GM18511 (cell line): ENCODE data around the gene NELL1.

Experiments used
- ATAC-seq: cut with Tn5 transposase; IDR thresholded peaks from one replicate; pipeline ENCODE4 v1.9.1; 2021; ENCODE audit warnings: mild to moderate bottlenecking, moderate library complexity; ENCODE audit not compliant: unreplicated experiment

The NELL1 gene

DNA sequence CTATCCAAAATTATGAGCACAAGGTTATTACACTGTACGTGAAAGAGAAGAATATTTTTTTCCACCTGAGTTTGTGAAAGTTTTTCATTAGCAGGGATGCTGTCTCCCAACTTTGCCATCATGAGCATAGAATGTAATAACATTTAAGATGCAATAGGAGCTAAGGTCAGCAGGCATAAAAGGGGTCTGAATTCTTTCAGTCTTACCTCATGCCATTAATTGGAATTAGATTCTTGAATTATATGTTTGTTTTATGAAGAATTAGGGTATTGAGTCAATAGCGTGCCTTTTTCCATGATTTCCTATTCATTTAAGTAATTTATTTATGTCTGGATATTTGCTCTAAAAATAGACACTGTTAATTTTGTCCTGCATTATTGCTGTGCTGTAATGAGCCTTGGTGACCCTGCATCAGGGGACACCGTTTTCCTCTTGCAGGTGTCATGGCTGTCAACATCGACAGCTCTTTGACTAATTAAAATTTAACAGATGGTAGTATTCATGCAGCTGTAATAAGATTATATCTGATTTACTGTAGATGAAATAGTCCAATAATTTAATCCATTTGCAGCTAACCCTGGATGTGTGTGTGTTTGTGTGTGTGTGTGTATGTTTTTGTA is 637.5 kb downstream of the NELL1 start:
- ATAC-seq: no peak

DNA sequence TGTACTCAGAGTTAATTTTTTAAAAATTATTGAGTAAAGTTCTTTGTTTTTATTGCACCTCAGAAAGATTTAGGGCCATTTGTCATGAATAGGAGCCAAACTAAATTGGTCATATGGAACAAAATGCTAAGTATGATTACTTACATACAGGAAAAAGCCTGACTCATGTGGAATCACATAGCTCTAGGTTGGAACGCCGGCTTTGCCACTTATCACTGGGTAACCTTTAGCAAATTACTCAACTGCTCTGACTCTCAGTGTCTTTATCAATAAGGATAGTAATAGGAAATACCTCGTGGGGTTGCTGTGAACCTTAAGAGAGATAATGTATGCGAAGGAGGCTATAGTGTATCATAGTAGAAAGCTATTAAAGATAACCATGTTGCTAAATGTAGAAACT is 638.5 kb downstream of the NELL1 start:
- ATAC-seq: no peak

DNA sequence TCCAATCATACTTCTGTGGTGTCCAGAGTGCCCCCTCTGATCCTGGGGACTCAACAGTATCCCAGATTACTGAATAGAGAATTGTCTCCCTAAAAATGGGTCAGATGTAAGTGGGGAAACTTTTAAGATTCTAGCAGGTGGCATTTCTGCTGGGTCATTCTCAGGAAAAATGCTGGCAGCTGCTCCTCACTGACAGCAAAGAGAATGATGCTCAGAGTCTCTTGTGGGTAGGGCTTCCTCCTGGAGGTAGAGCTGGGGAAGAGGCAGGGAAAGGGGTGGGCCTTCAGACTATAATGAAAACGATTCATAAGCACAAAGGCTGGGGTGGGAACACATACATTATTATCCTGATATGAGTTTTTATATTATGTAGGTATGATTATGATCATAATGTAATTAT is 647.2 kb downstream of the NELL1 start:
- ATAC-seq: no peak

DNA sequence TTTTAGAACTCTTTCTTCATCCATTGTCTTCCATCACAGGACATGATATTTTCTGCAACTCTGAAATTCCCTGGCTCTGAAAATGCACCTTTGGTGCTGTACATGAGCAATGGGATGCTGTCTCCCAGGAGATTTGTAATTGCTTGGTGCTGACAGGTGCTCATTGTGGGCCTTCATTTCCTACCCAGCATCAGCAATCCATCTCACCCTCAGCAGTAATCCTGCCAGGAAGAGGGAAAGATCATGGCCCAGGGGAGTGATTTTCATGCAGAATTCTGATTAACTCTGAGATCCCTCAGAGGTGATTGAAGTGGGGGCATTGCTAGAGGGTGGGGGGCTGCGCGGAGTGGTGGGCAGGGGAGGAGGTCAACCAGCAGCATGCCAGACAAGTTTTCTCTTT is 651.7 kb downstream of the NELL1 start:
- no peak for ATAC-seq

DNA sequence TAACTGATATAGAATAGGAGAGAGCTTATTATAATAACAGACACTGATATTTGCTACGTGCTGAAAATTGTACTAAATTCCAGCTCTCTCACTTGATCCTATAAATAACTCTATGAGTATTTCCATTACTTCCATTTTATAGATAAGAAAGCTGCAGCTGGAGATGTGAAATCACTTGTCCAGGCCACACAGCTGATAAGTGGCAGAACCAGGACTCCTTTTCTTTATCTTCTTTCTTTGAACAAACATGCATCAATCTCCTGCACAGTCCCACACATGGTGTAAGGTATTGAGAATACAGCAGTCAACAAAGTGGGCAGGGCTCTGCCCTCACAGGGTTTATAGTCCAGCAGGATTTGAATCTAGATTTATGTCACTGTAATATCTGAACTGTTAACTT is 652.1 kb downstream of the NELL1 start:
- no peak for ATAC-seq

DNA sequence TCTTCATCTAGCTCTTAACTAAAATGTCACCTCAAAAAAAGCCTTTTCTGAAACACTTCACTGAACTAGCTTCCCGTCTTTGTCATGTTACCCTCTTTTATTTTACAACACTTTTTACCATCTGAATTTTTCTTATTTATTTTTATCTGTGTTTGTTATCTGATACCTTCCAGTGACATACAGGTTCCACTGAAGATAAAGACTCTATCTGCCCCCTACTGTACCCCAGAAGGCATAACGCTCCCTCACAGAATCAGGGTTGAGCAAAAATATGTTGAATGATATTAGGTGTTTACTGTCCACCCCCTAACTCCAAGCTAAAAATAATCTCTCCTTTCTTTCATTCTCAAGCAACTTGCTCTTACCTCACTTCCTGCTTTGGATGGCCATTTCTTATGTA is 654.2 kb downstream of the NELL1 start:
- no peak for ATAC-seq

DNA sequence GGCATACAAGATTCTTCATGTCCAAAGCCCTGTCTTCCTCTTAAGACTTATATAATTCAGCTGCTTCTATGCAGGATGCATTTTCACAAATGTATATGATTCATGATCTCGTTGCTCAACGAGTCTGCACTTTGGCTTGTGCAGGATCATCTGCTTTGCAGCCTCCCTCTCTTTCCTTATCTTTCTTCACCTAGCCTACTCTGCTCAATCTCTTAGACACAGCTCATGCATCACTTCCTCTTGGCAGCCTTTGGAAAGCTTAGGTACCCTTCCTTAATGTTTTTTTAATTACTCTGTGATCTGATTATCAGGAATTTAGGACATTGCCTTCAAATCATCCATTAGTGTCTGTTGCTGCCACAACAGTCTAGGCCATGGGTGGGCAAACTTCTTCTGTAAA is 673.8 kb downstream of the NELL1 start:
- ATAC-seq: no peak

DNA sequence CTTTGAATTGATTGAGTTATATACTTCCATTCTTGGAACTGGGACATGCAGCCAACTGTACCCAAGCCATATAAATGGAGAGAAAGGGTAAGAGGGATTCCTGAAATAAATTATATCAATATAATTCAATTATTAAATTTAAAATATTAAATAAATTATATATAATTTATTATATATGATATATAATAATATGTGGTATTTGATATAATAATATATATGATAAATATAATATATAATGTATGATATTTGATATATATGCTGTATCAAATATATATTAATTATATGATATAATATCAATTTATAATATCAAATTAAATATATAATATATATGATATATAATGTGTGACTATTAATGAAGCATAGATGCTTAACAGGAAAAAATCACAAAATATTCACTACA is 677.0 kb downstream of the NELL1 start:
- no peak for ATAC-seq

DNA sequence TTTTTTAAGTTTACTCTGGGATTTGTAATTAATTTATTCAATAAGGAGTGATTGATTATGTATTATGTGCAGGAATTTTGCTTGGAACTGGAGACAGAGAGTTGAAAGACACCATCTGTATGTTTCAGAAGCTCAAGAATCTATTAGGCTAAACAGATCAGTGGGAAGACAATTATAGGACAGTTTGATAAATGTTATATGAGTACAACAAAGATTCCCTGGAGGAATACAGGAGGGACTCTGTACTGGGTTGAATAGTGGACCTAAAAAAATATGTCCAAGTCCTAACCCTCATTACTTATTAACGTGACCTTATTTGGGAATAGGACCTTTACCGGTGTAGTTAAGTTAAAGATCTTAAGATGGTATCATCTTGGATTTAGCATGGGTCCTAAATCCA is 681.2 kb downstream of the NELL1 start:
- ATAC-seq: no peak

DNA sequence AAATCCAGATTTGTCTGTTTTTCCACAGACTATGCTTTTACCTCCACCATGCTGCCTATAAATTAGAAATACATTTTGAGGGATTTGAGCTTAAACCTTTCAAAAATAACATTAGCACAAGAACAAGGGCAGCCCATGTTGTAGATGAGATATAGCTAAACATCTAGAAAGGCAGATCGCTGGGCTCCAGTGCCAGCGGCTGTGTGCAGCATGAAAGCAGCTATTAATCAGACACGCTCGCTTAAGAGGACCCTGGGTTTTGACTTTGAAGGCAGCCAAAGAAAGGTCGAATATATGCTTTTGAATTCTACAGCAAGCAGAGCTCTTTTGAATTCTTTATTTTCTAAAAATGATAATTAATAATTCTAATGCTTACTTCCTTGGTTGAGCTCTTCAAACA is 684.0 kb downstream of the NELL1 start:
- no peak for ATAC-seq

DNA sequence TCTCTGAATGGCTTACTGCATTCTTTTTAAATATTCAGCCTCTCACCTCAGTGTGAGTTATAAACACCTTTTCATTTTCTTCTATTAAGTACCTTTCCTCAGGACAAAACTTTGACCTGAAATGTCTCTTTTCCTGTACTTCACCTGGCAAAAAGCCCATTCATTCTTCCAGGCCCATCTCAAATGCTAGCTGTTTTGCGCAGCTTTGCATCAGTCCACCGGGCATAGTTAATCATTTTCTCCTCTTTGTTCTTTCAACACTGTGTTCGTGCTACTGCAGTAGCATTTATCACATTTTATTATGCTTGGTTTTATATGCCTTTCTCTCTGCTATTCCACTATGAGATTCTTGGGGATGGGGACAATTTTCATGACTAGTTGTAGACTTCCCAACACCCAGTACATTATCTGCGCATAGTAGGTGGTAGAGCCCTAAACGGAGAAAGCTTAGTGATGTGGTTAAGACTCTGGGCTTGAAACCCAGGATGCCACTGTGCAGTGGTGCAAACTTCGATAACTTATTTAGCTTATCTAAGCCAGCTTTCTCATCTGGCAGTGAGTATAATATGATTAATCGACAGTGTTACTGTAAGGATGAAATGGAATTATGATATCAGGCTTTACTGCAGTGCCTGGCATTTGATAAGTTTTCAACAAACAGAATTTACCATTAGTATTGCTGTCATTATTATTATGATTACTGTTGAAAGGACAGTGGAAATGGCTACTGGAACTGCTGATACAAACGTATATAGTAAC is 695.7 kb downstream of the NELL1 start:
- ATAC-seq: no peak

DNA sequence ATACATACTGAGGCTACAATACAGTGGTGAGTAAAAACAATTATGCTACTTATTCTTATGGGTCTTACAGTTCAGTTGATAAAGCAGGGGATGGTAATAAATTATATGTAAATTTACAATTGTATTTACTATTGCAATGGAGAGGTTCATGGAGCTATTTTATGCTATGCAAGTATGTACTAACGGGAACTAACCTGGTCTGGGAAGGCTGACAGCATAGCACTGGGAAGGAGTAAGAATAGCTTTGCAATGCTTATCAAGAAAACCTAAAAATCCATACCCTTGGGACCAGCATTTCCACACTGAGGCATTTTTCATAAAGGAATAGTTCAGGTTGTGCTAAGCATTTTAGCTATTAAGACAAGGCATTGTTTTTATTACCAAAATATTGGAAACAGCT is 700.6 kb downstream of the NELL1 start:
- ATAC-seq: no peak

DNA sequence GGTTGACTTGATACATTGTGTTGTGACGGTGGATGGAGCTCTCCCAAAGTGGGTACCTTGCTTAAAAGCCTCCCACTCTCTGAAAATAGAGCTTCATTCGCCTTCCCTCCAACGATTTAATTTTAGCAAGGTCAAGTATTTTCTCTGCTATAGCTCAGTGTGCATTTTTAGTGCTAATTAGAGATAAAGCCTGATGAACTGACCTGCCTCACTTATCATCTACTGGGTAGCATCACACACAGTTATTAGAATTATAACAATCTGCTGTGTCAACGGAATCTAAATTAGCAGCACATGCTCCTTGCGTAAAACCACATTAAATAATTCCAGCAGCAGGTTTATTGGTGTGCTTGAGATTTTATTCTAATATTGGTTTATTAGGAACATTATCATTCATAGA is 701.7 kb downstream of the NELL1 start:
- no peak for ATAC-seq

DNA sequence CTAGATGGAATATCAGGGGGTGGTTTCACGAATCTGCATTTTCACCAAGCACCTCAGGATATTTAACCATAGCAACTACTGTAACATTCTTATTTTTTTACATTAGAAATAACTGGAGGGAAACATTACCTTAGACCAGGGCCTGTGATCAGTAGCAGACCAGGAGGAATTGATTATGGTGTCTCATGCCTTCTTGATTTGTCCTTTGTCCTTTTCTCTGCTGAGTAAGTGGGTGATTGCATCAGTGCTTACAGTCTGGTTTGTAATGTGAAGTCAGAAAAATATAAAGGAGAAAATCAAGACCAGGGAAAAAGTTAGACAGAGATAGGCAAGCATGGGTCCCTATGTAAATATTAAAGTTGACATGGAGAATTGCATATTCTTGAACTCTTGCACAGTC is 703.3 kb downstream of the NELL1 start:
- no peak for ATAC-seq

DNA sequence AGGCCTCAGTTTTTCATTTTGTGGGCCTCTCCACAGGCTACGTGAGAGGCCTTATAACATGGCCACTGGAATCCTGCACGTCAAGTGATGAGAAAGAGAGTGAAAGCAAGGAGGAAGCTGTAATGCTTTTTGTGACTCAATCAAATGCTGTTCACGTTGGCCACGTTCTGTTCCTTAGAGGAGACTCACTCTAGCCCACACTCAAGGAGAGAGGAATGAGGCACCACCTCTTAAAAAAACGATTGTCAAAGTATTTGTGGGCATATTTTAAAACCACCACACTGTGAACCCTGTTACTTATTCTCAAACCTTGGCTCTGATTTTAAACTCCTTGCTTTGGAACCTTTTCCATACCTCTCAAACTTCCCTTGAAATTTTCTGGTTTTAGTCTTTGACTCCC is 705.0 kb downstream of the NELL1 start:
- no peak for ATAC-seq

DNA sequence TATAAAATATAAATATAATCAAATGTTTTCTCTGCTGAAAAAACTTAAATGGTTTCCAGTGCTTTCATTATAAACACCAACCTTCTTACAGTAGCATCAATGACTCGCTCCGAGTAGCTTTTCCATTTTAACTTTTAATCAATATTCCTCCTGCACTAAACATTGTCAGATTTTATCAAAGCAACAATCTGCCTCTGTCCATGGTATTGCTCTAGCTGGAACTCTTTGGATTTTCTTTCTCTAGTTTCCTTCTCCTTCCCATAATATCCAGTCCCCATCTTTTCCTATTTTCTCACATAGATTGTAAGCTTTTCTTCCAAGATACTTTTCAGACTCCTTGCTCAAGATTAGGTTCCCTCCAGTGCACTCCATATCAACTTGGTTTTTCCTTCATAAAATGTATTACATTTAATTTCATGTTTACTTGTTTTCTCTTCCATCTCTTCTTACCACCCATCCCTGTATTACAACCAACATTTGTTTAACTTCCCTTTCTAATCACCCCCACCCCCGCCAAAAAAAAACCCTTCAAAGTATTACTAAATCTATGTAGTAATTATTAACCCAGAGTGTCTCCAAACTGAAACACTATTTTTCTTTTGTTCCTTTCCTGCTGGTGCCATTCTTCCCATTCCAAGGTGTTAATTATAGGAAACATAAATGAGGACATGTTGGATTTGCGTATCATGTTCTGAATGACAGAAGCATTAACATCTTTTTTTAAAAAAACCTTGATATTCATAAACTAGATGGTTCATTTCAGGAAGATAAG is 716.5 kb downstream of the NELL1 start:
- no peak for ATAC-seq

DNA sequence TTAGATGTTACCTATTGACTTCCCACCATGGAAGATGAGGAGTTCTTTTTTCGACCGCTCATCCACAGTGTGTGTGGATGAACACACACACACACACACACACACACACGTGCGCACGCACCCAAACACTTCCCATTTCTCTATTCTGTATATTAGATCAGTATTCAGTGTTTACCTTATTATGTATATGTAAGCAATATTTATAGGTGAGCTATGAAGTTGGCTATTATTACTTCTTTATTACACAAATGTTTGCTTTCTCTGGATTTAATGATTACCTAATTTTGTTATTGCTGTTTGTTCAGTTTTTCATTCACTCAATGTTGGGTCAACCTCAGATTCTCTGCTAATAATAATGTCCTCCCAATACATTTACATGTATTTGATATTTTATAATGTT is 721.0 kb downstream of the NELL1 start:
- no peak for ATAC-seq

DNA sequence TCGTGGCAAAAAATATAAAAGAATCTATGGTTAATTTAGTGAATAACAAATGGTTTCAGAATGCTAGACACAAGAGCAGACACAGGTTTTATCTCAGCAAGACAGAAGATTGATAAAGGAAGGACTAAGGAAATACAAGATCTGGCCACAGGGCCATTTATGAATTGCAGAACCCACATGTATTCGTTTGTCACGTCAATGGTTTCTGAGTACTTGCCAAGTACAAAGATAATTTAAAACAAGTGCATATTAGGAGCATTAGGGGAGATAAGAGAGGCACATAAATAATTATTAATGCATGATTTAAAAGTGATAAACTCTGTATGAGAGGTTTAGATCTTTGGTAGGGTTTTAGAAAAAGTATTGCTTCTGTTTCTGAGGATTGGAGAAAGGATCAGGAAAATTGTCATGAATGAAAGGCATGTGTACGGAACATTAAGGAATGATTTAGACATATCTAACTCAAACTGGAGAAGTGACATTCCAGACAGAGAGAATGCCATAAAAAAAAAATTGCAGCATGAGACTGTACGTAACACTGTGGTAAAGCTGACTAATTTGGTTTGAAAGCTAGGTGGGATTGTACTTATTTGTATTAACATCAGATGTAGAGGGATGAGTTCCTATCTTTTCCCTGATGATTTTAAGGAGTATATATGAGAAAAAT is 727.1 kb downstream of the NELL1 start:
- ATAC-seq: no peak

DNA sequence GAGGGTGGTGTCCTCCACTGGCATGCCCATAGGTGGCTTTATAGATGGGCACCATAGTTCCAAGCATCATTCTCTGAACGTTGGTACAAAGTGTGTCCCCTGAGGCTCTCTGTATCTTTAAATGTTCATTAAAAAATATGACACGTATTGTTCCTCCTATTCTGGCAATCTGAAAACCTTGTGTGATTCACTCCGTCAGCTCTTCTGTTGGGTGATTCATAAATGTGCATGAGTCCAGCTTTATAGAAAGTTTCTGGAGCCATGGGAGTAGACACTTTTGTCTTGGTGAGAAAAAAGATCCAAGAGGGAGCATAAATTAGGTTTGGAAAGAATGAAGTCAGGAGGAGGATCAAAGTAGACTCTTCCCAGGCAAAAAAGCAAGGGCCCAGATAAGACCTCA is 728.8 kb downstream of the NELL1 start:
- ATAC-seq: no peak

DNA sequence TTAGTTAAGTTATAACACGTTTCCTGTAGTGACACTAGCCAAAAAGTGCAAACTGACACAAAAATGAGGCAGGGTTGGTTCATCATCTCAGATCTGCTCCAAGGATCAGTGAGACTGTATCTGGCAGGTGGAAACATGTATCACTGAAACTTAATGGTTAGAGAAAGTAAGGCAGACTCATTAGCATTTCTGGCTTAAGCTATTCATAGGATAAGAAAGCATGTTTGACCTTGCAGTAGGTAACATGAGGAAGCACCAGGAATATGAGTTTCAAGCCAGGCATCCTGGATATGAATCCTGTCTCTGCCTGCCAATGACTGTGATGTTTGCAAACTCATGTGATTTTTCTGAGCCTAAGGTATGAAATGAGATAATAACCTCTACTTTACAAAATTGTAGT is 732.1 kb downstream of the NELL1 start:
- ATAC-seq: no peak

DNA sequence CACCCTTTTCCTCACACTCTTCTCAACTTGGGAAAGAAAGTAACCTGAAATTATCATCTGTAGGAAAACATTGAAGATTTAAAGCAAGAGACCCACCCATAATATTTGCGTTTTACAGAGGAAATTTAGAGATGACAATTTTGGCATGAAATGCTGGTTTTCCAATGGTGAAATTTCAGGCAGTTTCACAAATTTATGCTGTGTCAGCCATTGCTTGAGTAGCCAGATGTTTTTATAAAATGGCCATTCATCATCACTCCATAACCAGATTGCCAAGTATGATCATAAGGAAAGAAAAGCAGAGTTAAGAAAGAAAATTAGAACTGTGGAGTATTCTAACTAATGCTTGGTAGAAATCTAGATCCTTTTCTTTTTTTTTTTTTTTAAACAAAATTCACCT is 732.9 kb downstream of the NELL1 start:
- no peak for ATAC-seq

DNA sequence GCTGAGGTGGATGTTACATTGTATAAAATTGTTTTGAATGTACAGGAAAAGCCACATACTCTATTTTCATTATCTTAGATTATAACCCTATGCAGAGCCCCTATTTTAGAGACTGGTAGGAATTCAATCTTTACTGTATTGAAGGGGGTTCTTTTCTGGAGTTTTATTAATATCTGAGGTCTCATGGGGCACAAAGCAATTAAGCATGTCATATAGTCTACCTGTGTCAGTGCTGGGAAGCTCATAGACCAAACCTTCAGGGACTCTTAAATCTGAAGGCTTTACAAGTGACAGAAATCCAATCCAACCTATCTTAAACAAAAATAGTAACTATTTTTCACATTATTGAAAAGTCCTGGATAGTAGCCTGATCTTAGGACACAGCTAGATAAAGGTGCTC is 733.7 kb downstream of the NELL1 start:
- ATAC-seq: no peak
